Progenitor cell of endocrine pancreas (in vitro differentiated cells): ENCODE measurements around the gene MRPS23. TPM values are rescaled to one million over a fixed set of nuclear protein-coding genes. Genes with fewer than 3 reads are reported as not detected.

ENCODE experiments used
- DNase-seq: peaks from one replicate; pipeline ENCODE4 v3.0.0; 2021; ENCODE audit warnings: low spot score; ENCODE audit not compliant: unreplicated experiment
- H3K27ac Mint-ChIP-seq: 2 replicates; pipeline ENCODE4 v1.8.0; 2021; ENCODE audit warnings: mild to moderate bottlenecking, moderate library complexity, mixed read lengths
- H3K27me3 Mint-ChIP-seq: 2 replicates; pipeline ENCODE4 v1.8.0; 2021; ENCODE audit warnings: mixed read lengths
- H3K36me3 Mint-ChIP-seq: 2 replicates; pipeline ENCODE4 v1.8.0; 2022; ENCODE audit warnings: mixed read lengths; ENCODE audit not compliant: insufficient read depth
- H3K4me1 Mint-ChIP-seq: 2 replicates; pipeline ENCODE4 v1.8.0; 2021; ENCODE audit warnings: low read depth, mixed read lengths
- H3K4me3 Mint-ChIP-seq: 2 replicates; pipeline ENCODE4 v1.8.0; 2021; ENCODE audit warnings: low read depth, mild to moderate bottlenecking, moderate library complexity, mixed read lengths
- H3K9me3 Mint-ChIP-seq: 2 replicates; pipeline ENCODE4 v1.8.0; 2021; ENCODE audit warnings: low read depth, mixed read lengths
- total RNA-seq: library from RNA; stranded (reverse); gene quantifications from 2 replicates; pipeline ENCODE4 v1.2.1, GENCODE V29; 2021
- TF ChIP-seq, protein P1 (sequence below): fragments of 200-600 bp; sonication (generic); IDR thresholded peaks from one replicate; pipeline ENCODE4 v1.5.0; 2021; ENCODE audit warnings: antibody characterized with exemption, mild to moderate bottlenecking; ENCODE audit not compliant: unreplicated experiment

Gene MRPS23
- total RNA-seq, 1 donor from 2014 or later, result 34.6 TPM

GRCh38 chr17:57823469-57824401, 26.1 kb downstream of the MRPS23 start:
- TF ChIP-seq, protein P1, sequence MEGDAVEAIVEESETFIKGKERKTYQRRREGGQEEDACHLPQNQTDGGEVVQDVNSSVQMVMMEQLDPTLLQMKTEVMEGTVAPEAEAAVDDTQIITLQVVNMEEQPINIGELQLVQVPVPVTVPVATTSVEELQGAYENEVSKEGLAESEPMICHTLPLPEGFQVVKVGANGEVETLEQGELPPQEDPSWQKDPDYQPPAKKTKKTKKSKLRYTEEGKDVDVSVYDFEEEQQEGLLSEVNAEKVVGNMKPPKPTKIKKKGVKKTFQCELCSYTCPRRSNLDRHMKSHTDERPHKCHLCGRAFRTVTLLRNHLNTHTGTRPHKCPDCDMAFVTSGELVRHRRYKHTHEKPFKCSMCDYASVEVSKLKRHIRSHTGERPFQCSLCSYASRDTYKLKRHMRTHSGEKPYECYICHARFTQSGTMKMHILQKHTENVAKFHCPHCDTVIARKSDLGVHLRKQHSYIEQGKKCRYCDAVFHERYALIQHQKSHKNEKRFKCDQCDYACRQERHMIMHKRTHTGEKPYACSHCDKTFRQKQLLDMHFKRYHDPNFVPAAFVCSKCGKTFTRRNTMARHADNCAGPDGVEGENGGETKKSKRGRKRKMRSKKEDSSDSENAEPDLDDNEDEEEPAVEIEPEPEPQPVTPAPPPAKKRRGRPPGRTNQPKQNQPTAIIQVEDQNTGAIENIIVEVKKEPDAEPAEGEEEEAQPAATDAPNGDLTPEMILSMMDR, result no peak
- Mint-ChIP-seq H3K36me3 (no peaks in the 10 kb centered on the region), H3K4me3 (no peak overlapping the region), H3K27ac (no peak overlapping the region), H3K4me1 (no peaks in the 10 kb centered on the region), H3K27me3 (peaks cover 18% of the 10 kb centered on the region), H3K9me3 (no peaks in the 10 kb centered on the region)
- DNase-seq, result no peak

GRCh38 chr17:57819867-57820266, 30.0 kb downstream of the MRPS23 start:
- Mint-ChIP-seq H3K9me3 (no peaks in the 10 kb centered on the region), H3K4me1 (no peaks in the 10 kb centered on the region), H3K4me3 (no peak overlapping the region), H3K27me3 (peaks cover 30% of the 10 kb centered on the region), H3K36me3 (no peaks in the 10 kb centered on the region), H3K27ac (no peak overlapping the region)
- no peak for DNase-seq
- TF ChIP-seq, protein P1, result no peak

DNA sequence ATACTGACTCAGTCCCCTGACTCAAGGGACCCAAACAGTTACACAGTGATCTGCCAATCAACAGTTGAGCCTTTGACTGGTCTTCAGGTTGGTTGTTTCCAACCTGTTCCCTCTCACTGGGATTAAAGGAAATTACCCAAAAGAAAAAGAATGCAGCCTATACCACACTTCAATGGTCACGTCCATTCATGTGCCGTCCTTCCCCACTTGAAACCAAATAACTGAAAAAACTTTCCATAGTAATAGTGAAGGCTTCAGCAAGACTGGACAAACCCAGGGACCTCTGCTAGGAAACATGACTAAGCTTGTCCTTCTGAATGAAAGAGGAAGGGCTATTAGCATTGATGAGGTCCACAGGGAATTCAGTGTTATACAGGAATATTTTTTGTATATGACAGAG, 30.6 kb downstream of the MRPS23 start:
- Mint-ChIP-seq H3K27me3 (peaks cover 34% of the 10 kb centered on the region), H3K36me3 (no peaks in the 10 kb centered on the region), H3K4me3 (no peak overlapping the region), H3K4me1 (no peaks in the 10 kb centered on the region), H3K9me3 (no peaks in the 10 kb centered on the region), H3K27ac (no peak overlapping the region)
- TF ChIP-seq, protein P1, result no peak
- no peak for DNase-seq

DNA sequence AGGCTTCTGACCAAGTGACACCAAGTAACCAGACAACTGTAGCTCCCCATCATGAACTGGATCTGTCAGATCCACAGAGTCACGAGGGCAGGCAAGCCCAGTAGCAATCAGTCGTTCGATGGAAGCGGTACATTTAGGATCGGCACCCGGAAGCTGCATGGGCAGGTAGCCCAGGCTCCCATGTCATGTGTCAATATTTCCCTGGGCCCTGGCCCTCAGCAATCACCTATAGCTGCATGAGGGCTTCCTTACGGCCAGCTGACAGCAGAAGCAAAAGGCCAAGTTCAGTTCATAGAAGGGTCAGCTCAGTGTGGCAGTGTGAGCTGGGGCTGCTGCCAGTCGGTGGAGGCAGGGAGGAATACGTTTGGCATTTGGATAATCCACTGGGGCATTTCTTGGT, 31.8 kb downstream of the MRPS23 start:
- H3K9me3 Mint-ChIP-seq, result no peaks in the 10 kb centered on the region
- H3K27me3 Mint-ChIP-seq, result peaks cover 34% of the 10 kb centered on the region
- DNase-seq, result no peak
- no peaks in the 10 kb centered on the region for H3K36me3 Mint-ChIP-seq
- TF ChIP-seq, protein P1, result no peak
- H3K4me3 Mint-ChIP-seq, result no peak overlapping the region
- no peak overlapping the region for H3K27ac Mint-ChIP-seq
- no peaks in the 10 kb centered on the region for H3K4me1 Mint-ChIP-seq

DNA sequence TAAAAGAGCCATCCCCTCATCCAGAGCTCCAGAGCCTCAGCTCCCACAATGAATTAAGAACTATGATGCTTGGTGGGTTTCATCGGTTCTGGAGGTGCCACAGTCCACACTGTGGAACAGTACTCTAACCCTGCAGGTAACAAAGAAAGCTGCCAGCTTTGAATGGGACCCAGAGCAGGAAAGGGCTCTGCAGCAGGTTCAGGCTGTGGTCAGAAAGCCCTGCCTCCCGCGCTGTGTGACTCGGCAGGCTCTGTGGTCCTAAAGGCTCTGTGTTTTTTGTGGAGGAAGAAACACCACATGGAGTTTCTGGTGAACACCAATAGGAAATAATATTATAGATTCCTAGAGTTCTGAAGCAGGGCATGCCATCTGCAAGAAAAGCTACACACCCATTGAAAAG, 32.5 kb downstream of the MRPS23 start:
- peaks cover 34% of the 10 kb centered on the region for H3K27me3 Mint-ChIP-seq
- H3K4me3 Mint-ChIP-seq, result no peak overlapping the region
- TF ChIP-seq, protein P1, result no peak
- no peaks in the 10 kb centered on the region for H3K9me3 Mint-ChIP-seq
- H3K4me1 Mint-ChIP-seq, result no peaks in the 10 kb centered on the region
- no peak for DNase-seq
- H3K27ac Mint-ChIP-seq, result no peak overlapping the region
- H3K36me3 Mint-ChIP-seq, result no peaks in the 10 kb centered on the region
